ENCODE data around the gene CAMKMT.

CAMKMT gene

GRCh38 chr2:44596537-44597320 lies 235.0 kb downstream of the CAMKMT start:
- DNase-seq (ENCODE audit: low read depth) = no peak

DNA sequence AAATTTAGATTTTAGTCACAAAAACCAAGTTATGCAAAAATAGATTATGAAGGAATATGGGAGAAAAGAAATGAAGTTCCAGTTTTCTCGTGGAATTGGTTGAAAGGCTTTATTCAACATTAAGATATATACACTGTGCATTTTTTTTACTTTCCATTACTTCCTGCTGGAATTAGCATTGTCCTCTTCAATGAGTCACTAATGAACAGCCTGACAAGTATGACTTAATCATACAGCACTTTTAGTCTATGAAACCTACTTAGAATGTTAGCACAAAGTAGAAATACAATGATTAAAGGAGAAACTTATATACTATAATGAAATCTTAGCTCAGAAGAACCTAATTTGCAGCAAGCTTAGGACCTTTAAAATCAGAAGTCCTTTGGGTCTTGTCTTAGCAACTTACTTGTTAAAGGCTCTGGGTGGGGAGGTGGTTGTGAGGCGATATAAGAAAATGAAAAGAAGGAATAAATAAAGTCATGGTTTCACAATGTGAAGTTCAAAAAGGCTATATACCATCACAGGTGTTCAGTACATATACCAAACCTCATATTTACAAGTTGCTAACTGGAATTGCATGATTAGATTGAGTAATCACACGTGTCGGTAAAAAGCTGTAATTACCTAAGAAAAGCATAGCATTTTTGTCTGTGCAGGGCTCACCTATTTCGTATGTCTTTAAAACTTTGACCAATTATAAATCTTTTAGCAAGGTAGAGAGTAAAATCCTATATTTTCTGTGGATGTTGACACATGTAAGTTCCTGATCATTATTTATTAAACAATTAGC lies 236.8 kb downstream of the CAMKMT start:
- no peak for DNase-seq (ENCODE audit: low read depth)

- no peak for DNase-seq (ENCODE audit: low read depth)
Observed at GRCh38 chr2:44599130-44599529, 237.4 kb downstream of the CAMKMT start.

GRCh38 chr2:44602446-44602845 lies 240.7 kb downstream of the CAMKMT start:
- DNase-seq (ENCODE audit: low read depth) = no peak

DNA sequence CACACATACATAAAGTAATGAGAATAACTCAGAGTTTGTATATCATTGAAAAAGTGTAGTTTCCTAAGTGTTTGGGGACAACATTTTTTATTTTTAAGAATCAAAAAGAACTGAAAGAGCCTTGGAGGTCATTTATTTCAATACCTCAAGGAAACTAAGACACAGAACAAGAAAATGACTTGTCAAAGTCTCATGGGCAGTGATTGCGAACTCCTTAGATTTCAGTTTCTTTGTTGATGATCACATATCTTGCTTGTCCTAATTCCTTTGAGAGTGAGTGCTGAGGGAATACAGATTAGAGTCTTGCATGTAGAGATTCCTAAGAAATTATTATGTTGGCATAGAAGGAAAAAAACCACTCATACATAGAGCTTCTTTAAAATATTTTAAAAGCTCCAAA lies 243.8 kb downstream of the CAMKMT start:
- DNase-seq (ENCODE audit: low read depth) = no peak

- DNase-seq (ENCODE audit: low read depth) = no peak
Observed at GRCh38 chr2:44612276-44612675, 250.5 kb downstream of the CAMKMT start.

DNA sequence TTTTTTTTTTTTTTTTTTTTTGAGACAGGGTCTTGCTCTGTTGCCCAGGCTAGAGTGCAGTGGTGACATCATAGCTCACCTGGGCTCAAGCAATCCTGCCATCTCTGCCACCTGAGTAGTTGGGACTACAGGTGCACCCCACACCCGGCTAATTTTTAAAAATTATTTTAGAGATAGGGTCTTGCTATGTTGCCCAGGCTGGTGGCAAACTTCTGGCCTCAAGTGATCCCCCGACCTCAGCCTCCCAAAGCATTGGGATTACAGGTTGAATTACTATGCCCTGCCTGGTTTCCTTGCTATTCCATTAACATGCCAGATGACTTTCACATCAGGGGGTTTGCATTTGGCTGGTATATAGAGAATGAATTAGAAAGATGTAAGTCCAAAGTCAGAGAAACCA lies 253.2 kb downstream of the CAMKMT start:
- DNase-seq (ENCODE audit: low read depth) = no peak

DNA sequence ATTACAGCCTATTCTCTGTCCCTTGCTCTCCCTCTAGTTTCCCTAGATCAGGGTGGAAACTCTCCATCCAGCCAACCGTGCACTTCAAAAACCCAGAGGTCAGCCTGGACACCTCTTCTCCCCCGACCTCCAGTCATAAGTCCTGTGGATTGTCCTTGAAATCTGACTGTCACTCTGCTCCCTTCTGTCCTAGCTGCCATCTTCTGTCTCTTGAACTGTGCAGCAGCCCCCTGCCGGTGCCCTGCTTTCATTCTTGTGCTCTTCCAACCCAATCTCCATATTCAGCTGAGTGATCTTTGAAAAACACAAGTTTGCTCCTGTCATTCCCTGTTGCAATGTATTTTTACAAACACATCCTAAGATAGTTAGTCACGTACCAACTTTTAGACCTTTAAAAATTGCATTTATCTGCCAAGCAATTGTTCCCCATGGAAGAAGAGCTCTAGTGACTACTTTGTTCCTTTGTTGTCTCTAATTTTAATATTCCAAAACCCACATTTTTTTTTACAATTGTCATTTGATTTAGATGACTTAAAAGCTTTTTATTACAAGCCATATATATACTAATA lies 254.3 kb downstream of the CAMKMT start:
- no peak for DNase-seq (ENCODE audit: low read depth)

DNA sequence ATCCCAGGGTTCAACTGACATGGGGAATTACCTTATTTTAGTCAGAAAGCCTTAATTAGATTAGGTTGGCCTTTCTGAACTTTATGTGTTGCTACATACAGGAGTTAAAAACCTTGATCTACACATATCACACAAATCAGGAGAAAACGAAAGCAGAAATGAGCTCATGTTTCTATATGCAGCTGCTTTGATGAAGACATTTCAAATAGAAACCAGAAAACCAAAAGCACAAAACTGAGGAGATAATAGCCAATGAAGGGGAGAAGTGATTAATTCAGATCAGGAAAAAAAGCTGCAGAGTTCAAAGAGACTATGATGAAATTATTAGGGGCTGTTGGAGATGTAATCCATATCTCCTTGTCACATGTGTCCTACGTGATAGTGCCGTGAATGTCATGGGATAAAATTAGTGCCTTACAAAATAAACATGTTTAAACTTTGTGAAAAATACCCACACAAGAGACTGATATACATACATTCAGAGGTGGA lies 255.0 kb downstream of the CAMKMT start:
- no peak for DNase-seq (ENCODE audit: low read depth)

DNA sequence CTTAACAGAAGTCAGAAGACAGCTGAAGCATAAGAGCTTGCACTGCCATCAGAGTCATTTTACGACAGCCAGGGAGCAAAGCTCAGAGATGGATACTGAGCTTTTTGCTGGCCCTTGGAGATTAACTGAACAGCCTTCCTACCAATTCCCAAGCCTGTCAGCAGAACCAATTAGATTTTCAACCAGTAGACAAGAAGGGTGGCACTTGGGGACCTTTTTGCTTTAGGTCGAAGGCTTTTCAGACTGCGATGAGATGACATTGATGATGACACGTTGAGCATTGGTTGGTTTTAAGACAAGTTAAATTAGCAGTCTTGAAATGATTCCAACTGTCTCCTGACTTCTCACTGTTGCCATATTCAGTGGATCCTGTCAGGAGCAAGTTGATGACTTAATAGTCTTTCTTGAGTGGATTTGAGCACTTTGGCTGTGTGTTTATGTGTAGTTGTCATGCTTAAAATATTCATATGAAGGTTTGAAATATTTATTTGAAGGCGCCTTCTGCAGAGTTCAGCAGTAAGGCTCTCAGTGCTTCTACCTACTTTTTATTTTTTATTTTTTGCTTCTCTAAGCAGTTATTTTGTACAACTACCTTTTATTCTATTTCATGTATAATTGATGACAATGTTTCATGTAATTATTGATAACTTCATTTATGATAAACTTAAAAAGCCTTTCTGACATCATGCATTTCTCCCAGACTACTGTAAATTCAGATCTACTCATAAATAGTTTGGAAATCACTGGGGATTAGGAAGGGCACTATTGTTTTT lies 256.7 kb downstream of the CAMKMT start:
- DNase-seq (ENCODE audit: low read depth) = no peak

DNA sequence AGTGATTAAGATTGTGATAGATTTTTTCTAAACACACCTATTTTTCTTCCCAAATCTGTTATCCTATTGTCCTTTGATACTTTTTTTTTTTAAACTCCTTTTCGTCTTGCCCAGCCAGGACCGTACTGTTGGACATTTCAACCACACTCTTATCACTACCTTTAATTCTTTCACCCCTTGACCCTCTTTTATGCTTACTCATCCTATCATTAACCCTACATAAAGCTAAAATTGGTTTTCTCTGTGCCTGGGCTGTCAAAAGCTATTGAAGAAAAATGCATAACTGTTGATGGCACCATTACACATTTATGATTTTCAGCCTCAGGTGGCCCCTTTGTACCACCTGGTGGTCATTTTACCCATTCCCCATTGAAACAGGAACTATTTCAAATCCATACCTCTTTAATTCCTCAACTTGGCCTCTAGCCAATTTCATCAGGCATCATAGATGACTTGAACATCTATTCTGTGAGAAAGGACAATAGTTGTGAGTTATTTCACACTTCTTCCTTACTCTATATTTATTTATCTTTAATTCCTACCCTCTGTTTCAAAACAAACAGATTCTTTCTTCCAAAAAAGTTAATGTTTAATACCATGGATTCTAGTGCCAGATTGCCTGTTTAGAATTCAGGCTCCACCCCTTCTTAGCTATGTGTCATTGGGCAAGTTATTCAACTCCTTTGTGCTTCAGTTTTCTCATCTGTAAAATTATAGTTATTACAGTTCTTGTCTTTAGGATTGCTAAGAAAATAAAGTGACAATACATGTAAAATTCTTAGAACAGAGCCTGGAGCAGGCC lies 258.6 kb downstream of the CAMKMT start:
- no peak for DNase-seq (ENCODE audit: low read depth)

DNA sequence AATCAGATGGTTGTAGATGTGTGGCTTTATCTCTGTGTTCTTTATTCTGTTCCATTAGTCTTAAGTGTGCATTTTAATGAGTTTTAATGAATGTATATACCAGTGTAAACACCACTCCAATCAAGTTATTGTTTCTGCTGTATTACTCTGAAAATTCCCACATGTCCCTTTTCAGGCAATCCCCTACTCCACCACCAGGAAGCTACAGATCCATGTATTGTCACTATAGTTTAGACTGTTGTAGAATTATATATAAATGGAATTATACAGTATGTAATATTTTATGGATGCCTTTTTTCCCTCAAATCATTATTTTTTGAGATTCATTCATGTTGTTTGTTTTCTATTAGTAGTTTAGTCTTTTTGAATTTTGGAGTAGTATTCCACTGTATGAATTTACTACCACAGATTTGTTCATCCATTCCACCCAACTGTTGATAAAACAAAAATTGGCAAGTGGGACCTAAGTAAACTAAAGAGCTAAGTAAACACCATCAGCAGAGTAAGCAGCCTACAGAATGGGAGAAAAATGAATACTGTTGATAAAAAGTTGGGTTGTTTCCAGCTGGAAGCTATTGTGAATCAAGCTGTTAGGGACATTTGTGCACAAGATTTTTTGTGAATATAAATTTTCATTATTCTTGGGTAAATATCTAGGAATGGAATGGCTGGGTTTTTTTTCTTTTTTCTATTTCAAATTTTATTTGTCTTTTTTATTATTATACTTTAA lies 262.0 kb downstream of the CAMKMT start:
- DNase-seq (ENCODE audit: low read depth) = no peak

DNA sequence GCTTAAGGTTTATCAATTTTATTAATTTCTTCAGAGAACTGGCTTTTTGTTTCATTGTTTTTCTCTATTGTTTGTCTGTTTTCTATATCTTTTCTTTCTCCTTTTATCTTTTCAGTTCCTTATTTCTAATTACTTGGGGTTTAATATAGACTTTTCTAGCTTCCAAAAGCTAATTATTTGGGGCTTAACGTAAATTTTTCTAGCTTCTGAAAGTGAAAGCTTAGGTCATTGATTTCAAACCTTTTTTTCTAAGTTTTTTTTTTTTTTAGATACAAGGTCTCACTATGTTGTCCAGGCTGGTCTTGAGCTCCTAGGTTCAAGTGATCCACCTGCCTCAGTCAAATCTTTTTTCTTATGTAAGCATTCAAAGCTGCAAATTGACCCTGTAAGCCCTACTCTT lies 266.6 kb downstream of the CAMKMT start:
- DNase-seq (ENCODE audit: low read depth) = no peak

DNA sequence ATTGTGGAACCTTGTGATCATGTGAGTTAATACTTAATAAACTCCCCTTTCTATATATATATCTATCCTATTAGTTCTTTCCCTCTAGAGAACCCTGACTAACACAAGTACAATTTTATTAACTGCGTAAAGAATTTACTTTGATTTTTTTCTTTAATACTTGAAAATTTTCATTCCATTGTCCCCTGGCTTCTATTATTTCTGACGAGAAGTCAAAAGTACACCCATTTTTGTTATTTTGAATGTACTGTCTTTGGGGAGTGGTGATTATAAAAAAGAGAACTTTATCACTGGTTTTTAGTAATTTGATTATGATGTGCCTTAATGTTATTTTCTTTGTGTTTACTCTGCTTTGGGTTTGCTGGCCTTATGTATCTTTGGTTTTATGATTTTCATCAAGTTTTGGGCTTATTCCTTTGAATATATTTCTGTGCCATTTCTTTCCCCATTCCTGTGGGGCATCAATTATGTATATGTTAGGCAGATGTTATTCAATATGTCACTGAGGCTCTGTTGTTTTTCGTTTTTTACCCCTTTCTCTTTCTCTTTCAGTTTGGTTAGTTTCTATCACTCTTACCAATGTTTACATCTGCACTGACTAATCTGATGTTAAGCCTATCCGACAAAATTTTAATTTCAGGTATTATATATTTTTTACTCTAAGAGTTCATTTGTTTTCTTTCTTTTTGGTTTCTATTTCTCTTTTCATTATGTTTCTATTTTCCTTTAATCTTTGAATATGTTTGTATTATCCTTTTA lies 271.4 kb downstream of the CAMKMT start:
- DNase-seq (ENCODE audit: low read depth) = no peak

DNA sequence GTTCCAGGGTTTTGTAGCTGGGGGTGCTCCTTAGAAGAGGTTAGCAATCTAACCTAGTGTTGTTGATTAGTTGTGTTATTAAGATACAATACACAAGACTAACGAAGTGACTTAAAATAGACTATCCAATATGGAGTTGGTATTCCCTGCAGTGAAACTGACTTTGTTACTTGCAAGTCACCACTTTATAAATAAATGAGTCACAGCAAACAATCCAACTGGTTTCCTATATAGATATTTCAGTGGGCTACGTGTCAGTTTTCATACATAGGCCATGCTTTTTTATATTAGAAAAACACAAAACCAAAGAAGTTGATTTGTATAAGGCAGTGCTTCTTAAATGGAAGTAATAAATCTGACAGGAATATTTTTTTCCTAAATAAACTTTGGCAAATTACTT lies 274.0 kb downstream of the CAMKMT start:
- no peak for DNase-seq (ENCODE audit: low read depth)

- DNase-seq (ENCODE audit: low read depth) = no peak
Observed at GRCh38 chr2:44638649-44639048, 276.9 kb downstream of the CAMKMT start.

GRCh38 chr2:44639399-44639798 lies 277.7 kb downstream of the CAMKMT start:
- no peak for DNase-seq (ENCODE audit: low read depth)

DNA sequence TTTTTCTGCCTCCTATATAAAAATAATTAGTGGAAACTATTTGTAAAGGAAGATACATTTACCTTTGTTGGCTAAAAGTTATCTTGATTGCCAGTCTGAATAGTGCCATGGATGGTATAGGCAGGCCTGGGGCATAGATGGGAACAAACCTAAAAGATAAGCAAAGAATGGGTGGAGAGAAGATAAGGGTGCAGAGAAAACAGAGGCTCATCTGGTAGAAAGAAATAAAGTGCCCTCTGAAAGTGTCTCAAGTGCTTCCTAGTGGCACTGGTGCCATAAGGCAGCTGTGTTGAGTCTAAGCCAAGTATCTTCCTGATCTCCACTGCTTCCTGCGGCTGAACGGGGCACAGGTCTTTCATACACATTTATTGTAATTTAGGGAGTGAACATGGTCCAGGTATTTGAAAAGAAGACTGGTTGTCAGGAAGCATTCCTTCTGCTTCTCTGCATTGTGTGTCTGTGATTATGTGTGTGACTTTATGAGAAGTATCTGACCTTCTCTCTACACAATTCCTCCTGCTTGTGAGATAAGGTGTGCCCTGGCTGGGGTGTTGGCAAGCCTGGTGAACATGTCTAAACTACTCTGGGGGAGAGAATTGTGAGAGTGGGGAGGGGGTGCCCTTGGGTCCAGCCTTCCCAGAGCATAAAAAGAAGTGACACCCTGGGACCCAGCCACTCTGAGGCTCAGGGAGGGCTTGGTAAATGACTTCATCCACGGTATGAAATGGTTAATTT lies 280.5 kb downstream of the CAMKMT start:
- DNase-seq (ENCODE audit: low read depth) = no peak

- DNase-seq (ENCODE audit: low read depth) = no peak
Observed at GRCh38 chr2:44645937-44646336, 284.2 kb downstream of the CAMKMT start.
